RWPE1 (cell line): ENCODE measurements around the gene CPM.

Experiments
- CTCF ChIA-PET: fragments of 350-600 bp; sonication (Branson Sonifier 250); formaldehyde crosslinking; extraction: SDS; loops from one replicate; lab custom pipeline; 2021; lab: Yijun Ruan, JAX
- POLR2A ChIA-PET: fragments of 400-600 bp; formaldehyde crosslinking; extraction: SDS; loops from one replicate; lab custom pipeline; 2020; ENCODE audit warnings: antibody characterized with exemption; ENCODE audit not compliant: low non-redundant PET; lab: Yijun Ruan, JAX
- DNase-seq: peaks from one replicate; pipeline ENCODE4 v3.0.0; 2012; ENCODE audit warnings: low spot score
- H3K27ac ChIP-seq: fragments of 450-650 bp; 2 replicates; pipeline ENCODE4 v1.5.1; 2017
- TF ChIP-seq, protein P1 (sequence below): fragments of 450-650 bp; conservative IDR thresholded peaks from 2 replicates; pipeline ENCODE4 v1.5.1; 2017; ENCODE audit warnings: low read depth, mild to moderate bottlenecking

Gene CPM

DNA sequence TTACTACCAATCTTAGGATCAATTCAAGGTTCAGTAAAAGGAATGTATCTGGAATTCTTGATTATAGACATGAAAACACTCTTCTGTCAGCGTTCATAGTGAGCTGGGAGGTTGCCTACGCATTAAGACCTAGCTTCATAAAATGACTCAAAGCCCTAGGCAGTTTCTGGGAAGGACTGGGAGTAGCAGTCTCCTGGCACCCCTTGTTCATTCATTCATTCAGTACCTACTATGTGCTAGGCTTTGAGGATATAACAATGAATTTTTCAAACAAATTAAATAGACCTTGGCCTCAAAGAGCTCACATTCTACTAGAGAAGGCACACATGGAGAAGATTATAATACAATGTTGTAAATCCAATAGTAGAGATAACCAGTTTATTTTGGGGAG, 78.9 kb downstream of the CPM start:
- ChIA-PET POLR2A (no interaction called here), CTCF (interaction anchor here (0.6 kb wide), 1 partner anchor 201 kb away, joined by 3 read pairs; no protein-coding TSS in a partner anchor)
- DNase-seq = no peak
- no peak overlapping the region for H3K27ac ChIP-seq
- TF ChIP-seq, protein P1, sequence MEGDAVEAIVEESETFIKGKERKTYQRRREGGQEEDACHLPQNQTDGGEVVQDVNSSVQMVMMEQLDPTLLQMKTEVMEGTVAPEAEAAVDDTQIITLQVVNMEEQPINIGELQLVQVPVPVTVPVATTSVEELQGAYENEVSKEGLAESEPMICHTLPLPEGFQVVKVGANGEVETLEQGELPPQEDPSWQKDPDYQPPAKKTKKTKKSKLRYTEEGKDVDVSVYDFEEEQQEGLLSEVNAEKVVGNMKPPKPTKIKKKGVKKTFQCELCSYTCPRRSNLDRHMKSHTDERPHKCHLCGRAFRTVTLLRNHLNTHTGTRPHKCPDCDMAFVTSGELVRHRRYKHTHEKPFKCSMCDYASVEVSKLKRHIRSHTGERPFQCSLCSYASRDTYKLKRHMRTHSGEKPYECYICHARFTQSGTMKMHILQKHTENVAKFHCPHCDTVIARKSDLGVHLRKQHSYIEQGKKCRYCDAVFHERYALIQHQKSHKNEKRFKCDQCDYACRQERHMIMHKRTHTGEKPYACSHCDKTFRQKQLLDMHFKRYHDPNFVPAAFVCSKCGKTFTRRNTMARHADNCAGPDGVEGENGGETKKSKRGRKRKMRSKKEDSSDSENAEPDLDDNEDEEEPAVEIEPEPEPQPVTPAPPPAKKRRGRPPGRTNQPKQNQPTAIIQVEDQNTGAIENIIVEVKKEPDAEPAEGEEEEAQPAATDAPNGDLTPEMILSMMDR = no peak

DNA sequence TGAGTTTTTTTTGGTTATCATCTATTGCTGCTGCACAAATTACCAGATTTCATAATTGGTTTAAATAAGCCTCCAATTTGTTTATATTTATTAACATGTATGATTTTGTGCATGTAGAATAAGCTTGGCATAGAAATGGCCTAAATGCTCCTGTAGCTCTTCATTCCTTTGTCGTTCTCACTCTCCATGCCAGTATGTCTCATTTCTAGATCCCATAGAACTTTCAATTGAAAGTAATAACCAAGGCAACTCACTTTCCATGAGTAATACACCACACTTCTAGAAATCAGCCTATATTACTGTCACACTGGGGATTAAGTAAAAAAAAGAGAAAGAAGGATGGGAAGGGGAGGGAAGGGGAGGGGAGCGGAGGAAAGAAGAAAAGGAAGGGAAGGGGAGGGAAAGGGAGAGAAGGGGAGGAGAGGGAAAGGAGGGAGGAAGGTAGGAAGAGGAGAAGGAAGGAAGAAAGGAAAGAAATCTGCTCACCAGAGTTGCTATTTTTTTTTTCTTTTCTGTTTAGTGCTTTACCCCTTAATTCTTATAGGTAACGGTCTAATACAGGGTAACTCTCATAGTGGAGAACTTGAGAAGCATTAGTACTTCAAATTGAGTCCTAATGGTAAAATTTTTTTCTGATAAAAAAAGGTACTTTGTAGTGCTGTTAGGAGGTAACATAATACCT, 79.4 kb downstream of the CPM start:
- TF ChIP-seq, protein P1 = no peak
- ChIA-PET CTCF (no interaction called here), POLR2A (interaction anchor here (0.8 kb wide), 1 partner anchor 1840 kb away, joined by 11 read pairs; no protein-coding TSS in a partner anchor)
- DNase-seq = no peak
- no peak overlapping the region for H3K27ac ChIP-seq

DNA sequence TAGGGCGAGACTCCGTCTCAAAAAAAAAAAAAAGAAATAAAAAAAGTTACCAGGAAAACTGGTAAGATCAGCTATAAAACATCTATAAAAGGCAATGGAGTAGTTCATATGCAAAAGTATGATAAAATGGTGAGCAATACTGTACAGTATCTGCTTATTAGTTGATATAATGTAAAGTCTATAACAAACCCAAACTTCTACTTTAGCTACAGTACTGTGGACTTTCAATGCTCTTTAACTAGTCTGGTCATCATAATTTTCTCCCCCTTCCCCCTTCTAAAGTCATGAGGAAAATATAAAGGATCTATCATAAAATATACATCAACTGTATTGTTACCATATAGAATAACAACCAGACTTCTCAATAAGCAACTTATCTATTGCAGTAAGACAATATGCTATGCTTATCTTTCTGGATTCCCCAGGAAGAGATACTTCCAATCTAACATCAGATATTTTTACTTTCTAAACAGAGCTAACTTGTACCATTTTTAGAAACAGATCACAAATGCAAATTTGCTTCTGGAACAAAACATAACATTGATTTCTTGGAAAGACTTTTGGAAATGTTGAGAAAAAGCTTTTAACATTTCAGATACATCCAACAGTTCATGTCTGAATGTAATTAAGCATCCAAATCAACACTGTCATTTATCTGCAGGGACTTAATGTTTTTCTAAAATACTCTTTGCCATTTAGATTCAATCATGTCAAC, 81.2 kb downstream of the CPM start:
- CTCF ChIA-PET = interaction anchor here (0.7 kb wide), 3 partner anchors 9 to 343 kb away, joined by 3 to 5 read pairs (median 3); no protein-coding TSS in a partner anchor
- POLR2A ChIA-PET = no interaction called here
- no peak overlapping the region for H3K27ac ChIP-seq
- TF ChIP-seq, protein P1 = no peak
- no peak for DNase-seq

DNA sequence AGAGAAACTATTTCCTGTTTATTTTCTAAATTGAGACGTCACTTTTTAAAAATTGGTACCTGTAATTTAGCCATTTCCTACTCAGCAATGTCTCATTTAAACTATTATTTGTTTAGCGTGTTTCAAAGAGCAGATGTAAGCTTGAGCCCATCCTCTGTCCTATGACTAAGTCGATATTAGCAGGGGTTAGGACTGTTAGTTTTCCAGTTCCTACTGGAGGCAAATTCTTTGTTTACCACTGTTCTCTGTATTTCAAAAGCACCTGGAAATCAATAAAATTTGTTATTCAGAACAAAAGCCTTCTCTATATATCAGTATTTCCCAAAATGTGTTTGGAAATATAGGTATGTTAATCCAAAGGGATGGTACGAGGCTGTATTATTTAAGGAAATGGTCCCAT, 82.6 kb downstream of the CPM start:
- H3K27ac ChIP-seq = no peak overlapping the region
- POLR2A ChIA-PET = interaction anchor here (0.6 kb wide), 1 partner anchor 1172 kb away, joined by 3 read pairs; no protein-coding TSS in a partner anchor
- TF ChIP-seq, protein P1 = no peak
- DNase-seq = no peak
- CTCF ChIA-PET = interaction anchor here (1.0 kb wide), 1 partner anchor 20 kb away, joined by 3 read pairs; no protein-coding TSS in a partner anchor

DNA sequence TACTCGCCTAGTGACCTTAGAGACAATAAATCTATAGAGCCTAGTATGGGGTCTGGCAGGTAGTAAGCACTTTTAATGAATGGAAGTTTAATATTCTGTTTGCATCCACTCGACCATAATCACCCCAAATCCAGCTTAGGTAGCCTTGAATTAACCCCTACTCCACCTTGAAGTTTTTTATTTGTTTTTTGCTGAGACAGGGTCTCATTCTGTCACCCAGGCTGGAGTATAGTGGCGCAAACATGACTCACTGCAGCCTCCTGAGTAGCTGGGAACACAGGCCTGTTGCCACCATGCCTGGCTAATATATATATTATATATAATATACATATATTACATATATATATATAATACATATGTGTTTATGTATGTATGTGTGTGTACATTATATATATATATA, 86.2 kb downstream of the CPM start:
- CTCF ChIA-PET = no interaction called here
- POLR2A ChIA-PET = no interaction called here
- H3K27ac ChIP-seq = no peak overlapping the region
- no peak for DNase-seq
- TF ChIP-seq, protein P1 = no peak

DNA sequence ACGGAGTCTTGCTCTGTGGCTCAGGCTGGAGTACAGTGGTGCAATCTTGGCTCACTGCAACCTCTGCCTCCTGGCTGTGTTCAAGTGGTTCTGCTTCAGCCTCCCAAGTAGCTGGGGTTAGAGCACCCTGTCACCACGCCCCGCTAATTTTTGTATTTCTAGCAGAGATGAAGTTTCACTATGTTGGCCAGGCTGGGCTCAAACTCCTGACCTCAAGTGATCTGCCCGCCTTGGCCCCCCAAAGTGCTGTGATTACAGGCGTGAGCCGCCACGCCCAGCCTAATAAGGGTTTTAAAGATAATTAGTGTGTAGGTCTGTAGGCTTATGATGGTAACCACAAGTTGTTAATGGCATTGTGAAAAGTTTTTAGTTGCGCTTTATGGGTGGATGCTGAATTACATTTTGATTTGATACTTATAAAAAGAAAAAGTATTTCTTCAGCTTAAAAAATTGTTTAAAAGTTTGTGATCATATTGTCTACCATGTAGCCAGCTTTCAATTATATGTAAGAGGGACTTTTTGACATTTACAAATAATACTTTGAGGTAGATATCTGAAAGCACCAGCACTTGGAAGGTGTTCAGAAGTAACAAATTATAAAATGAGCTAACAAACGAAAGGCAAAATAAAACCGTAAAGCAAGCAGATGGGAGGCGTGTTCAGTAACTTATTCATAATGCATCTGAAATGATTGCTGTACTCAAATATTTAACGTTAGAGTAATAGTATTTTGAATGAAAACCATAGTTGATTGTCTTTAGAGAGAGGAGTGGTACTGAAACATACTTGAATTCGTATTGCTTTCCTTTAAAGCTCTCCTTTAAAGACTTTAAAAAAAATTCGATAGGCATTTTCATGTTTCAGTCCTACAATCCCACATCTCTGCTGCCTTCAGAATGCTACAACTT, 87.9 kb downstream of the CPM start:
- no peak overlapping the region for H3K27ac ChIP-seq
- POLR2A ChIA-PET = no interaction called here
- CTCF ChIA-PET = interaction anchor here (1.1 kb wide), 1 partner anchor 15 kb away, joined by 3 read pairs; no protein-coding TSS in a partner anchor
- DNase-seq = no peak
- TF ChIP-seq, protein P1 = no peak
